KBM-7 (cell line): ENCODE measurements around the gene TRHDE.
"Not testable (repeated sequence)": the region's sequence is repeated elsewhere in the genome, so short reads cannot be mapped to it uniquely, and the experiment has no call there.

Source experiments
- DNase-seq: peaks from one replicate; pipeline ENCODE4 v3.0.0-alpha.2; 2015
- in situ Hi-C: fragments of 300-500 bp; cut with MboI; formaldehyde crosslinking; loops from 2 replicates; pipeline ENCODE4 v1.14.3; 2020; ENCODE audit warnings: low sequenced_read_pairs, low pct_unique_long_range_greater_than_20kb, mixed read lengths

The TRHDE gene

DNA sequence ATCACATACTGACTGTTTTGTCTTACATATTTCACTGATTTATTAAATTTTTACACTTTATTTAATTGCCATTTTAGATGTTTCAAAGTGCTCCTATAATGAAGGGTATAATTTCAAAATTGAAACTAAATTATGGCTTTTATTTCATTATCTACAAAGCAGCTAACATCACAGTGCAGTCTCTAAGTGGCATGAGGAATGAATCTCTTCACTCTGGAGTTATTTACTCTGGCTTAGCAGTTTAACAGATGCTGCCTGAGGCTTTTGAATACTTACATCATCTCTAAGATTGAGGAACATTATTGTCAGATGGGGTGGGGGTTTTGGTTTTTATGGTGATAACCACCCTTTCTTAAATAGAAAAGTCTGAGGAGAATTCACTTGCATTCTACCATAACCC, 386.4 kb downstream of the TRHDE start:
- in situ Hi-C loops = no loop called here
- DNase-seq = no peak

DNA sequence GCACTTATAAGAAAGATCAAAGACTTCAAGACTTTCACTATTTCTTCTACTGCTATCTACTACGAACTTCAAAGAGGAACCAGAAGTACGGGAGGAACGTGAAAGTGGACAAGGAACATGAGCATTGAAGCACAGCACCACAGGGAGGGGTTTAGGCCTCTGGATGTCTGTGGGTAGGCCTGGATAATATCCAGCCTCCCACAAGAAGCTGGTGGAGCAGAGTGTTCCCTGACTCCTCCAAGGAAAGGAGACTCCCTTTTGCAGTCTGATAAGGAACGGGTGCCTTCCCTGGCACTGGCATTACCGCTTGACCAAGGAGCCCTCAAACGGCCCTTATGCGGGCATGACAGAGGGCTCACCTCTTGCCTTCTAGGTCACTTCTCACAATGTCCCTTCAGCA, 388.0 kb downstream of the TRHDE start:
- in situ Hi-C loops = not testable (repeated sequence)

DNA sequence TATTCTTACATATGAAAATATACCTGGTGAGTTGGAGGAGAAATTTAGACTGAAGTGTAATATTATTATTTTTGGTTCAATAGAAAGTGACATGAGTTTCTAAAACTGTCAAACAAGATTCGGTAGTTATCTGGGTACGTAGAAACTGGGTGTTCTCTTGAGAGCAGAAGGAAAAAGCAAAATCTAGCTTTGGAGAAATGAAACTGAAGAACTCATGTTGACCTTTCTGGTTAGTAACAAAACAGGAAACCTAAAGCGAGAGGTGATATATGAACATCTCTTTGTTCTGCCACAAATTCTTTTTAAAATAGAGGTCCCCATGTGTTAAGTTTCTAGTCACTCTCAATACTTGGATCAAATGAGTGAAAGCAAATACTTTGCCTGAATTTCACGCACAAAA, 401.7 kb downstream of the TRHDE start:
- no peak for DNase-seq
- in situ Hi-C loops = no loop called here

More for the DNA sequence above, 388.0 kb downstream of the TRHDE start:
- DNase-seq = not testable (repeated sequence)

DNA sequence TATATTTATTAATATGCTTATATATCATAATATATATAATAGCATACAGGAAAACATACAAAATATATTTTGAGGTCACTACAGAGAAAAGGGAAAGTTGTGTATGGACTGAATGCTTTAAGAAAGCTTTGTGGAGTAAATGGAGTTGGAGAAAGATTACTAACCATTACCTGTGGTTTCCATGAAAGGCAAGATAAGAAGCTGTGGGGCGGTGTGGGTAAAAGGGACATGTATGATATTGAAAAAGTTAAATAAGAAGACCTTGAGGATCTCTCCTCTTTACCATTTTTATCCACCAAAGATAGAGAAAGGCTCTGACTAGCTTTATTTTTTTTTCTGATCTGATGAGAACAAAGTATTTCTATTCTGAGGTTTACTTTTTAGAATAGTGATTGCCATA, 404.4 kb downstream of the TRHDE start:
- in situ Hi-C loops = no loop called here
- no peak for DNase-seq

DNA sequence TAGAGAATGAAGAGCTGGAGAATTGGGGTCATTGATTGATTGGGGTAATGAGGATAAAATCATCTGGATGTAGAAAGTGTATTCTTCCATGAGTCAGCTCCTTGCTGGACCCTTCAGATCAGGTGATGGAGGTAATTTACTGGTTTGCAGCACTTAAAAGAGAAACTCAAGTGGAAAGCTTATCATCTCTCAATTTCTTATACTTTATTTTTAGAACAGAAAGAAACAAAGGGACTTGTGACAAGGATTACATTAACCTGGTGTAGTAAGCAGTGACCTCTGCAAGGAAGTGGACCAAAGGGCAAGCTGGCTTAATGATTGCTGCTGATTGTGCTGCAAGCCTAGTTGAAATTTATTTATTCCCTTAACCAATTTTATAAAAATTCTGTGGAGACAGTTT, 405.0 kb downstream of the TRHDE start:
- DNase-seq = no peak
- in situ Hi-C loops = no loop called here

DNA sequence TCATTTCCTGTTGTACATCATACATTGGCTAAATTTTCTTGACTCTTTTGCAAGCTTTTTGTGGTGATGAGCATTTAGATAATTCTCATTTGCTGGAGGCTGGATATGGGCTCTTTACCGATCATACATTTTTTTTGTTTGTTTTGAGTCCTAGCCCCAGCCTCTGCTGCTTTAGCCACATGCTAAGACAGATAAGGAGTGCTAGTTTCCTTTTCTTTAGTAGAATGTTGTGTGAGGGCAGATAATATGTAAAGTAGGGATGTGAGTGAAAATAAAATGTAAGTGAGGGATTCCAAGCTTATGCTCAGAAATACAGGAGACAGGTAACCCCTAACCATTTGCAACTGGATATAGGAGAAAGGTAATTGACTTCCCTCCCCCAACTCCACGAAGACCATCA, 405.7 kb downstream of the TRHDE start:
- DNase-seq = no peak
- in situ Hi-C loops = no loop called here

DNA sequence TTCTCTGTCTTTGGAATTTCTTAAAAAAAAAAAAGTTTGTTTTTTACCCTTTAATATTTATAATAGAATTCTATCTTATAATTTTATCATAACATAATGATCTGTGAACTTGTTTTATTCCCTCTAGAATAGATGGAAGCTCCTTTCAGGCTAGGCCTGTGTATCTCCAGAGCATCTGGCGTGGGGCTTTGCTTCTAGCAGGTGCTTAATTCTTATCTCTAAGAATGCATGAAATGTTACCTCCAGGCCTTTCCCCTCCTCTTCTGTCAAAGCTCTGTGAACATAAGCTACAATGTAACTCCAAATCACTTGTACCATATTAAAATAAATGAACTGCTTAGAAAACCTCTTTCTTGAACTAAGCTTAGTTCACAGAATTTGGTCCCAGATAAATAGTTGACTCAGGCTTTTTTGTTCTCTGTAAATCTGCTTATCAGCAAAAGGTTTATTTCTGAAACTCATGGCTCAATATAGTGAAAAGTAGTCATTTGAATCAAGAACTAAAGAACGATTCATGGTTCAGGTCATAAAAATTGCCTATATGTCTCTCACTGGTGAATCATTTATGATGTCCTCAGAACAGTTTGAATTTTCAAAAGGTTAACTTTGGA, 407.1 kb downstream of the TRHDE start:
- DNase-seq = no peak
- in situ Hi-C loops = no loop called here

DNA sequence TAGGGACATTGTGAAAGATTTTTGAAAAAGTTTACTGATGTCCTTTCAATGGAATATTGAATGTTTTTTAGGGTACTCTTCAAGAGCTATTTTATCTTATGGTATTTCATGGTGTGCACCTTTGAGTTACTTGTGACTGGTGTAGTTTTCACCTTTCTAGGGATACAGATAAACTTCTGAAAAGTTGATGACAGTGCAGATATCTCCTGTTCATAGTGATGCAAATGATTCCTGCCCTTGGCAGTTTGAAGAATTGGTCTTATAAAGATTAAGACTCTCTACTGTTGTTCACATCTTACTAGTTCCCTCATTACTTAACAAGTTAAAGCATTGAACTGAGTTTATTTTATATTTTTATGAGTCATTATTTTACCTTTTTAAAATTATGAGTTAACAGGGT, 408.9 kb downstream of the TRHDE start:
- in situ Hi-C loops = no loop called here
- no peak for DNase-seq

DNA sequence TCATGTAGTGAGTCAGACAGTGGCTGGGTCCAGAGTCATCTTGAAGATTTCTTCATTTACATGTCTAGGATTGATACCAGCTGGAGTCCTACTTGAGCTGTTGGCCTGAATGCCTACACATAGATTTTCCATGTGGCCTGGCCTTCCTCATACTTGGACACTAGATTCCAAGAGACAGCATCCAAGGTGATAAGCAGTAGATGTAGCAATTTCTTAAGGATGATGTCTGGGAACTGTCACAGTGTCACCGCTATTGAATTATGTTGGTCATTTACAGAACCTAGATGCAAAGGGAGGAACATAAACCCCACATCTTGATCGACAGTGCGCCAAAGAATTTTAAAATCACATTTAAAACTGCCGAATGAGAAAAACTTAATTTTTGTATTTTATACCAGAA, 412.3 kb downstream of the TRHDE start:
- in situ Hi-C loops = no loop called here
- DNase-seq = no peak

DNA sequence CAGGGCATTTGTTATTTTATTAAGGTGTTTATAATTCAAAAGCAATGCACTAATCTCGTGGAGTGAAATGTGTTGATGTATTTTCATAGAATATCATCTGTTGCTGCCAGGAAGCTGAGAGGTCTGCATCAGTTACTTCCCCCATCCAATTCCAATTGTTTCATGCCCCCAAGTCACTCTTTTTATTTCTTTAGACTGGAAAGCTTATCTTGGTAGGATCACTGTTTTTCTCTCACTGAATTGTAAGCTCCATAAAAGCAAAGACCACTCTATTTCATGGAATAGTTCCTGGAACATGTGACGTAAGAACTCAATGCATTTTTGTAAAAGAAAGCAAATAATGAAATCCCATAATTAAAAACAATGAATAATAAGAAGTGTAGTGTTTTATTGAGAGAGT, 420.2 kb downstream of the TRHDE start:
- in situ Hi-C loops = no loop called here
- no peak for DNase-seq

DNA sequence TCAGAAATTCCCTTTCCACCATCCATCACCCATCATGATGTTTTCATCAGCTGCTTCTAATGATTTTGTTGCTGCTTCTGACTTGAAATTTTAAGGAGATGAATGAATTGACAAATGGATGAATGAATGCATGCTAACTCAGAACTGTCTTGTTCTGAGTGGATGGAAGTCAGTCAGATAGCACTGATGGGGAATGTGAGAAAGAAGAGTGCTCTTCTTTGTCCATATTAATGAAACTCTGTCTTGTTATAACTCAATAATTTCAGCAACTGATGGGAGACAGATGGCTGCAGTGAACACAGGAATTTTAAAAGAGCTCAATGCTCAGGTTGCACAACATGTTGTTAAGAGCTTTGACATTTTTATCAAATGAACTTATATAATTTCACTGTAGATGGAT, 422.0 kb downstream of the TRHDE start:
- in situ Hi-C loops = no loop called here
- DNase-seq = no peak

DNA sequence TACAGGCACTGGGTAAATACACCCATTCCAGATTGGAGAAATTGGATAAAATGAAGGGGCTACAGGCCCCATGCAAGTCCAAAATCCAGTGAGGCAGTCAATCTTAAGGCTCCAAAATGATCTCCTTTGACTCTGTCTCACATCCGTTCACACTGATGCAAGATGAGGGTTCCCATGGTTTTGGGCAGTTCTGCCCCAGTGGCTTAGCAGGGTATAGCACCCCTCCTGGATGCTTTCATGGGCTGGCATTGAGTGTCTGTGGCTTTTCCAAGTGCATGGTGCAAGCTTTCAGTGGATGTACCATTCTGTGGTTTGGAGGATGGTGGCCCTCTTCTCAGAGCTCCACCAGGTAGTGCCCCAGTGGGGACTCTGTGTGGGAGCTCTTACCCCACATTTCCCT, 427.2 kb downstream of the TRHDE start:
- no peak for DNase-seq
- in situ Hi-C loops = no loop called here

DNA sequence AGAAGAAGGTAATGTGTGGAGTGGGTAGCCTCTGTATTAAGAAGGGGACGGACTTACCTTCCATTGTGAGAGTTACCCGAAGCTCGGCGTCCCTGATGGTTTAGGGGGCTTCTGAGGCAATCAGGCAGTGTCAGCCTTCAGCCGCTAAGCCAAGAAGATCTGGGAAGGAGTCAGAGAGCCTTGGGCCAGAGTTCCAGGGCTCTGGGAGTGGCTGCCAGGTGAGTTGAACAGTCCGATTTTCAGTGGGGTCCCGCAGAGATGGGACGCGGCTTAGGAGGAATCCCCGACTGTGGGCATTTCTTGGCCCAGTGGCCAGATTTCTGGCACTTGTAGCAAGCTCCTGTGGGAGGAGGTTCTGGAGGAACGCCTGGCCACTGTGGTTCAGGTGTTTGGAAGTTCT, 439.9 kb downstream of the TRHDE start:
- DNase-seq, in situ Hi-C loops: not testable (repeated sequence)

DNA sequence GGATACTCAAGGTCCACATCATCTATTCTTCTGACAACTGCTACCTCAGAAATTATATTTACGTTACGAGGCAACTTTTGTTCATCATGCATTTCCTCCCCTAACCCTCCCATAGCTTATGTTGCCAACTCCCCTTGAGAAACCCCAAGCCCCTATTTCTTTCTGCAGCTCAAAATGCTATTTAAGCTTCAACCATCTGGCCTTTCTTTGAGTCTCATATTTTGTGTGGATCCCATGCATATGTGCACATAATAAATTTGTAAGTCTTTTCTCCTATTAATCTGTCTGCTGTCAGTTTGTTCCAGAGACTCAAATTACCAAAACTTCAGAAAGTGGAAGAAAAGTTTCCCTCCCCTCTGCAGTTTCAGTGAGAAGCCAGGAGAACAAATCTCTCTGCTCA, 444.1 kb downstream of the TRHDE start:
- DNase-seq = no peak
- in situ Hi-C loops = no loop called here

DNA sequence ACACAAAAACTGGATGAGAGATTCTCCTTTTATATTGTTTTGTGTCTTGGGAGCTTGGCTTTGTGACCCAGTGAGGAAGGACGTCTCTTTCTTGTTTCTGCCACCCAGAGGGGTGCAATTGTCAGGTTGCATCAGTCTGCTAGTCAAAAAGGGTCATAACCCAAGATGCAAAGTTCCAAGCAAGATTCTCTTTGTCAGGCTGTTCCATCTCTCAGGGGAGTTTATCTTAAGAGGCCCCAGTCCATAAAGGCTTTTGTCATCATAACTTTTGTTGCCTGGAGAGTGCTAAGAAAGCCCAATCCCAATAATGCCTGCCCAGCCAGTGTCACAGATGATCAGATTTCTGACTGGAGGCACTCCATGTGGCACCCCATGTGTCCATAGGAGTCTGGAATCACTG, 444.9 kb downstream of the TRHDE start:
- no peak for DNase-seq

More for the DNA sequence above, 444.9 kb downstream of the TRHDE start:
- in situ Hi-C loops = no loop called here
